ENCODE measurements around the gene GATD1.

DNA sequence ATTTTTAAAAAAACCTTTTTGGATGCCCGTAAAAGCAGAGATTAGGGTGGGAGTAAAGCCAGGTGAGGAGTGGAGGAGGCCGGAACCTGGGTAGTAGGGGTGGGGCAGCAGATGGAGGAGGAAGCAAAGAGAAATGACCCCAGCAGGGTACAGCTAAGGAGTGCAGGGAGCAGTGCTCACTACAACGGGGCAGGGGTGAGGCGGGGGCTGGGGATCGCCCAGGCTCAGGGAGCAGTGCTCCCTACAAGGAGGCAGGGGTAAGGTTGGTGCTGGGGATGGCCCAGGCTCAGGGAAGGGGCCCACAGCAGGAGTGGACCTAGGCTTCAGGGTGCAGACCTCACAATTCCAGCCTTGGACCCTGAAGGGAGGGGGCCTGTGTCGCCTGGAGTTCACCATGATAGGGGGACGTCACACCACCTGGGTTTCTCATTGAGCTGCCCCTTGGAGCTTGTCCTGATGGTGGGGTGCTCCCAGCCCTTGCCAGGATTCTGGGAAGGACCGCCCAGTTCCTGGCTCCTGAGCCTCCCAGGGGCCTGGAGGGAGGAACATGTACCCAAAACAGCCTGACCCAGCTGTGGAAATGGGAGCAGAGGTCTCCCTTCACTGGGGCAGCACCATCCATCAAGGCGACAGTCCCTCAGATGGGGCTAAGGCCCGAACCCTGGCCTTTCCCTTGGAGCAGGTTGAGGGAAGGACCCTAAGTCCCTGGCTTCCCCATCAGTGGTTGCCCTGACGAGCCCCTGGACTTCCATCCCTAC lies 38.6 kb upstream of the GATD1 start:
- TF ChIP-seq SP1 (CRISPR knock-in tag; IDR thresholded peaks at IDR 0.05) (no peak), POLR2A (conservative IDR thresholded peaks at IDR 0.05) (0 out of 2 replicates have a peak, but pooled peaks have one; percentile 23), ZNF561 (CRISPR knock-in tag; conservative IDR thresholded peaks at IDR 0.05) (no peak), ZNF121 (CRISPR knock-in tag; conservative IDR thresholded peaks at IDR 0.05) (no peak), SREBF2 (CRISPR knock-in tag; IDR thresholded peaks at IDR 0.05) (no peak), TAF7 (tag; IDR thresholded peaks at IDR 0.05) (no peak), MAFK (IDR thresholded peaks at IDR 0.05; ENCODE audit: low read length) (no peak), GMEB1 (CRISPR knock-in tag; IDR thresholded peaks at IDR 0.05) (no peak)
- TF ChIP-seq, protein P1, sequence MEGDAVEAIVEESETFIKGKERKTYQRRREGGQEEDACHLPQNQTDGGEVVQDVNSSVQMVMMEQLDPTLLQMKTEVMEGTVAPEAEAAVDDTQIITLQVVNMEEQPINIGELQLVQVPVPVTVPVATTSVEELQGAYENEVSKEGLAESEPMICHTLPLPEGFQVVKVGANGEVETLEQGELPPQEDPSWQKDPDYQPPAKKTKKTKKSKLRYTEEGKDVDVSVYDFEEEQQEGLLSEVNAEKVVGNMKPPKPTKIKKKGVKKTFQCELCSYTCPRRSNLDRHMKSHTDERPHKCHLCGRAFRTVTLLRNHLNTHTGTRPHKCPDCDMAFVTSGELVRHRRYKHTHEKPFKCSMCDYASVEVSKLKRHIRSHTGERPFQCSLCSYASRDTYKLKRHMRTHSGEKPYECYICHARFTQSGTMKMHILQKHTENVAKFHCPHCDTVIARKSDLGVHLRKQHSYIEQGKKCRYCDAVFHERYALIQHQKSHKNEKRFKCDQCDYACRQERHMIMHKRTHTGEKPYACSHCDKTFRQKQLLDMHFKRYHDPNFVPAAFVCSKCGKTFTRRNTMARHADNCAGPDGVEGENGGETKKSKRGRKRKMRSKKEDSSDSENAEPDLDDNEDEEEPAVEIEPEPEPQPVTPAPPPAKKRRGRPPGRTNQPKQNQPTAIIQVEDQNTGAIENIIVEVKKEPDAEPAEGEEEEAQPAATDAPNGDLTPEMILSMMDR (IDR thresholded peaks at IDR 0.05 in 2 of 3, conservative IDR thresholded peaks at IDR 0.05 in 1 of 3; ENCODE audit: insufficient read depth in 2 of 3, low read depth in 1 of 3, low read length in 3 of 3) = no peak
- TF ChIP-seq, protein P2, sequence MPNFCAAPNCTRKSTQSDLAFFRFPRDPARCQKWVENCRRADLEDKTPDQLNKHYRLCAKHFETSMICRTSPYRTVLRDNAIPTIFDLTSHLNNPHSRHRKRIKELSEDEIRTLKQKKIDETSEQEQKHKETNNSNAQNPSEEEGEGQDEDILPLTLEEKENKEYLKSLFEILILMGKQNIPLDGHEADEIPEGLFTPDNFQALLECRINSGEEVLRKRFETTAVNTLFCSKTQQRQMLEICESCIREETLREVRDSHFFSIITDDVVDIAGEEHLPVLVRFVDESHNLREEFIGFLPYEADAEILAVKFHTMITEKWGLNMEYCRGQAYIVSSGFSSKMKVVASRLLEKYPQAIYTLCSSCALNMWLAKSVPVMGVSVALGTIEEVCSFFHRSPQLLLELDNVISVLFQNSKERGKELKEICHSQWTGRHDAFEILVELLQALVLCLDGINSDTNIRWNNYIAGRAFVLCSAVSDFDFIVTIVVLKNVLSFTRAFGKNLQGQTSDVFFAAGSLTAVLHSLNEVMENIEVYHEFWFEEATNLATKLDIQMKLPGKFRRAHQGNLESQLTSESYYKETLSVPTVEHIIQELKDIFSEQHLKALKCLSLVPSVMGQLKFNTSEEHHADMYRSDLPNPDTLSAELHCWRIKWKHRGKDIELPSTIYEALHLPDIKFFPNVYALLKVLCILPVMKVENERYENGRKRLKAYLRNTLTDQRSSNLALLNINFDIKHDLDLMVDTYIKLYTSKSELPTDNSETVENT (CRISPR knock-in tag; IDR thresholded peaks at IDR 0.05) = no peak

Data from K562 (cell line).